HG02759 (cell line): Measurements from ENCODE around the gene PPDPF.
"Not testable (repeated sequence)": the region's sequence is repeated elsewhere in the genome, so short reads cannot be mapped to it uniquely, and the experiment has no call there.

Source experiments
- ATAC-seq: cut with Tn5 transposase; IDR thresholded peaks from one replicate; pipeline ENCODE4 v1.9.1; 2021; ENCODE audit warnings: mild to moderate bottlenecking, moderate library complexity; ENCODE audit not compliant: unreplicated experiment

PPDPF gene

GRCh38 chr20:63561624-63562396 is 41.2 kb downstream of the PPDPF start:
- no peak for ATAC-seq

GRCh38 chr20:63562461-63563224 is 42.1 kb downstream of the PPDPF start:
- no peak for ATAC-seq

GRCh38 chr20:63563225-63563935 is 42.8 kb downstream of the PPDPF start:
- no peak for ATAC-seq

- ATAC-seq: no peak
Observed at GRCh38 chr20:63564036-63564810, 43.7 kb downstream of the PPDPF start.

- no peak for ATAC-seq
Observed at GRCh38 chr20:63565021-63565698, 44.6 kb downstream of the PPDPF start.

GRCh38 chr20:63565699-63566335 is 45.3 kb downstream of the PPDPF start:
- no peak for ATAC-seq

- ATAC-seq: no peak
Observed at GRCh38 chr20:63566395-63567135, 46.0 kb downstream of the PPDPF start.

GRCh38 chr20:63567136-63567385 is 46.5 kb downstream of the PPDPF start:
- peak; percentile 8 for ATAC-seq

GRCh38 chr20:63567386-63568169 is 47.0 kb downstream of the PPDPF start:
- ATAC-seq: peak; percentile 75

- ATAC-seq: peak; percentile 25
Observed at GRCh38 chr20:63568170-63568981, 47.8 kb downstream of the PPDPF start.

GRCh38 chr20:63568986-63569949 is 48.7 kb downstream of the PPDPF start:
- no peak for ATAC-seq

- no peak for ATAC-seq
Observed at GRCh38 chr20:63570281-63571086, 49.9 kb downstream of the PPDPF start.

GRCh38 chr20:63571087-63571478 is 50.5 kb downstream of the PPDPF start:
- not testable (repeated sequence) for ATAC-seq
